ENCODE data around the gene TMEM88. TPM values are rescaled to one million over a fixed set of nuclear protein-coding genes. Genes with fewer than 3 reads are reported as not detected.

TMEM88 gene
- total and polyA plus RNA-seq, 4 donors: 6.3 to 19.6 (median 11.3) TPM

DNA sequence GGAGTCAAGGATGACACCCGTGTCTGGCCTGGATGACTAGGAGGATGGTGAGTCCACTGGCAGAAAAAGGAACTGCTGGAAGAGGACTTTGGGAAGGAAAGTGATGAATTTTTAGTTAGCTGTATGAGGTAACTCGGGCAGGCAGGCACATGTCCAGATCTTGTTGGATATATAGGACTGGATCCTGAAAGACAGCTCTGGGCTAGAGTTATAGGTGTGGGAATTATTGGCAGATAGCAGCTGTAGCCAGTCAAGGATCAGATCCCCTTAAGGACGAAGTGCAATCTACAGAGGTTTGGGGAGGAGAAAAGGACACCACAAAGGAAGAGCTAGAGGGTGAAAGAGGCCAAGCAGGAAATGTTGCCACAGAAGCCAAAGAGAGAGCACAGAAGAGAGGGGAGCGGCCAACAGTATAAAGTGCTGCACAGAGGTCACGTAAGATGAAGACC lies 13.0 kb downstream of the TMEM88 start:
- Histone ChIP-seq H3K36me3 (ENCODE audit: control insufficient read depth in 4 of 4, insufficient read depth in 4 of 4, low read length in 4 of 4) (peaks cover 0 to 20% (median 6%) of the 10 kb centered on the region in 4 donors), H3K27ac (ENCODE audit: low read depth in 1 of 2, low read length in 1 of 2) (peak overlapping the region in 1 of 2 donors; percentile 11), H3K9me3 (ENCODE audit: control insufficient read depth in 4 of 4, insufficient read depth in 3 of 4, low read length in 3 of 4) (no peaks in the 10 kb centered on the region), H3K4me1 (ENCODE audit: control insufficient read depth in 5 of 5, insufficient read depth in 5 of 5, low read length in 5 of 5) (peaks cover 0 to 3% (median 2%) of the 10 kb centered on the region in 5 donors), H3K27me3 (ENCODE audit: control insufficient read depth in 3 of 3, insufficient read depth in 3 of 3, low read length in 2 of 3) (no peaks in the 10 kb centered on the region), H3K9ac (ENCODE audit: insufficient read depth in 1 of 2, low read length in 2 of 2) (no peak overlapping the region), H3K4me3 (no peak overlapping the region)
- DNase-seq (no peak), ATAC-seq (ENCODE audit: insufficient read depth, low FRiP score) (no peak)
- 32 to 60% methylated on average over 5 of the region's 5 CpGs for WGBS, 2 donors
- TF ChIP-seq, protein P1, sequence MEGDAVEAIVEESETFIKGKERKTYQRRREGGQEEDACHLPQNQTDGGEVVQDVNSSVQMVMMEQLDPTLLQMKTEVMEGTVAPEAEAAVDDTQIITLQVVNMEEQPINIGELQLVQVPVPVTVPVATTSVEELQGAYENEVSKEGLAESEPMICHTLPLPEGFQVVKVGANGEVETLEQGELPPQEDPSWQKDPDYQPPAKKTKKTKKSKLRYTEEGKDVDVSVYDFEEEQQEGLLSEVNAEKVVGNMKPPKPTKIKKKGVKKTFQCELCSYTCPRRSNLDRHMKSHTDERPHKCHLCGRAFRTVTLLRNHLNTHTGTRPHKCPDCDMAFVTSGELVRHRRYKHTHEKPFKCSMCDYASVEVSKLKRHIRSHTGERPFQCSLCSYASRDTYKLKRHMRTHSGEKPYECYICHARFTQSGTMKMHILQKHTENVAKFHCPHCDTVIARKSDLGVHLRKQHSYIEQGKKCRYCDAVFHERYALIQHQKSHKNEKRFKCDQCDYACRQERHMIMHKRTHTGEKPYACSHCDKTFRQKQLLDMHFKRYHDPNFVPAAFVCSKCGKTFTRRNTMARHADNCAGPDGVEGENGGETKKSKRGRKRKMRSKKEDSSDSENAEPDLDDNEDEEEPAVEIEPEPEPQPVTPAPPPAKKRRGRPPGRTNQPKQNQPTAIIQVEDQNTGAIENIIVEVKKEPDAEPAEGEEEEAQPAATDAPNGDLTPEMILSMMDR (IDR thresholded peaks at IDR 0.05; ENCODE audit: control extremely low read depth, extremely low read depth): no peak

- WGBS, 2 donors: 61 to 76% methylated on average over 4 of the region's 4 CpGs
- no peak for DNase-seq
- TF ChIP-seq, protein P1 (IDR thresholded peaks at IDR 0.05; ENCODE audit: control extremely low read depth, extremely low read depth): no peak
- Histone ChIP-seq H3K36me3 (ENCODE audit: control insufficient read depth in 4 of 4, insufficient read depth in 4 of 4, low read length in 4 of 4) (peaks cover 3 to 23% (median 8%) of the 10 kb centered on the region in 4 donors), H3K27ac (ENCODE audit: low read depth in 1 of 2, low read length in 1 of 2) (peak overlapping the region in 1 of 2 donors; percentile 56), H3K9me3 (ENCODE audit: control insufficient read depth in 4 of 4, insufficient read depth in 3 of 4, low read length in 3 of 4) (no peaks in the 10 kb centered on the region), H3K4me1 (ENCODE audit: control insufficient read depth in 5 of 5, insufficient read depth in 5 of 5, low read length in 5 of 5) (peaks cover 0 to 3% (median 0%) of the 10 kb centered on the region in 5 donors), H3K4me3 (no peak overlapping the region), H3K27me3 (ENCODE audit: control insufficient read depth in 3 of 3, insufficient read depth in 3 of 3, low read length in 2 of 3) (no peaks in the 10 kb centered on the region), H3K9ac (ENCODE audit: insufficient read depth in 1 of 2, low read length in 2 of 2) (peak overlapping the region in 1 of 2 donors; percentile 49)
- ATAC-seq (ENCODE audit: insufficient read depth, low FRiP score): no peak
Measured at GRCh38 chr17:7873051-7873450, 18.2 kb downstream of the TMEM88 start.

- ATAC-seq (ENCODE audit: insufficient read depth, low FRiP score) (no peak), DNase-seq (no peak)
- H3K4me3 ChIP-seq: no peak overlapping the region
- TF ChIP-seq, protein P1 (IDR thresholded peaks at IDR 0.05; ENCODE audit: control extremely low read depth, extremely low read depth): no peak
- no peak overlapping the region for H3K9ac ChIP-seq (ENCODE audit: insufficient read depth in 1 of 2, low read length in 2 of 2)
- peaks cover 0 to 3% (median 0%) of the 10 kb centered on the region in 5 donors for H3K4me1 ChIP-seq (ENCODE audit: control insufficient read depth in 5 of 5, insufficient read depth in 5 of 5, low read length in 5 of 5)
- no peak overlapping the region for H3K27ac ChIP-seq (ENCODE audit: low read depth in 1 of 2, low read length in 1 of 2)
- peaks cover 3 to 29% (median 12%) of the 10 kb centered on the region in 4 donors for H3K36me3 ChIP-seq (ENCODE audit: control insufficient read depth in 4 of 4, insufficient read depth in 4 of 4, low read length in 4 of 4)
- H3K9me3 ChIP-seq (ENCODE audit: control insufficient read depth in 4 of 4, insufficient read depth in 3 of 4, low read length in 3 of 4): no peaks in the 10 kb centered on the region
- H3K27me3 ChIP-seq (ENCODE audit: control insufficient read depth in 3 of 3, insufficient read depth in 3 of 3, low read length in 2 of 3): no peaks in the 10 kb centered on the region
- 63 to 77% methylated on average over 2 of the region's 2 CpGs for WGBS, 2 donors
Measured at GRCh38 chr17:7875804-7876370, 21.0 kb downstream of the TMEM88 start.
